HL-60 (cell line): ENCODE measurements around the gene MSH5.

ENCODE experiments used
- DNase-seq, 2 experiments: peaks; one replicate each; pipeline ENCODE4 v3.0.0-alpha.2; 2010 to 2020; ENCODE audit warnings: low read depth in 1 of 2, low spot score in 1 of 2
- H3K27ac ChIP-seq: fragments of 250-450 bp; sonication (Bioruptor Pico); replicated peaks from 2 replicates; pipeline ENCODE4 v1.5.1; 2020; ENCODE audit warnings: mild to moderate bottlenecking, moderate library complexity
- H3K27me3 ChIP-seq: fragments of 250-450 bp; sonication (Bioruptor Pico); 2 replicates; pipeline ENCODE4 v1.5.1; 2021; ENCODE audit warnings: mild to moderate bottlenecking, moderate library complexity; ENCODE audit not compliant: insufficient read depth, poor library complexity, severe bottlenecking
- H3K4me3 ChIP-seq: replicated peaks from 2 replicates; pipeline ENCODE4 v1.5.1; 2011; ENCODE audit warnings: mild to moderate bottlenecking, control low read depth, low read length; ENCODE audit not compliant: insufficient read depth
- CTCF ChIP-seq: IDR thresholded peaks from one replicate; pipeline ENCODE4 v1.5.1; 2011; ENCODE audit warnings: low read length, control low read depth, inconsistent platforms; ENCODE audit not compliant: insufficient read depth
- GABPA ChIP-seq: IDR thresholded peaks from 2 replicates; pipeline ENCODE4 v1.6.1; 2012; ENCODE audit warnings: low read depth
- POLR2AphosphoS5 ChIP-seq: IDR thresholded peaks from 2 replicates; pipeline ENCODE4 v1.6.1; 2012; ENCODE audit warnings: low read depth
- REST ChIP-seq: IDR thresholded peaks from 2 replicates; pipeline ENCODE4 v1.6.1; 2012; ENCODE audit warnings: low read depth; ENCODE audit not compliant: insufficient replicate concordance
- SPI1 ChIP-seq: IDR thresholded peaks from 2 replicates; pipeline ENCODE4 v1.6.1; 2012; ENCODE audit warnings: low read depth, mild to moderate bottlenecking, borderline replicate concordance

The MSH5 gene

GRCh38 chr6:31693535-31693934, 46.3 kb upstream of the MSH5 start:
- no peaks in the 10 kb centered on the region for H3K27me3 ChIP-seq
- no peak for TF ChIP-seq POLR2AphosphoS5
- TF ChIP-seq REST, result no peak
- TF ChIP-seq GABPA, result no peak
- TF ChIP-seq CTCF, result no peak
- no peak for TF ChIP-seq SPI1
- no peak overlapping the region for H3K27ac ChIP-seq
- no peak for DNase-seq
- H3K4me3 ChIP-seq, result no peak overlapping the region

GRCh38 chr6:31697555-31697954, 42.2 kb upstream of the MSH5 start:
- TF ChIP-seq POLR2AphosphoS5, result no peak
- no peak for TF ChIP-seq REST
- no peak for TF ChIP-seq CTCF
- TF ChIP-seq GABPA, result no peak
- TF ChIP-seq SPI1, result no peak
- no peak for DNase-seq
- no peaks in the 10 kb centered on the region for H3K27me3 ChIP-seq
- no peak overlapping the region for H3K4me3 ChIP-seq
- H3K27ac ChIP-seq, result no peak overlapping the region

- no peak for TF ChIP-seq SPI1
- TF ChIP-seq POLR2AphosphoS5, result no peak
- TF ChIP-seq REST, result no peak
- TF ChIP-seq CTCF, result no peak
- Histone ChIP-seq H3K27ac (no peak overlapping the region), H3K27me3 (no peaks in the 10 kb centered on the region), H3K4me3 (no peak overlapping the region)
- DNase-seq, result no peak
Measured at GRCh38 chr6:31700740-31701401, 38.9 kb upstream of the MSH5 start.
